ENCODE data around the gene ABHD3. TPM values are rescaled to one million over a fixed set of nuclear protein-coding genes. Genes with fewer than 3 reads are reported as not detected.
A peak's percentile ranks its signal among the peaks of the same experiment; 100 is the strongest.

ABHD3 gene
- total and polyA plus RNA-seq, 2 of the 8 experiments (the other 6 are each of a cell fraction or from before 2014, with no cell fraction given): 8.4 to 12.1 TPM

DNA sequence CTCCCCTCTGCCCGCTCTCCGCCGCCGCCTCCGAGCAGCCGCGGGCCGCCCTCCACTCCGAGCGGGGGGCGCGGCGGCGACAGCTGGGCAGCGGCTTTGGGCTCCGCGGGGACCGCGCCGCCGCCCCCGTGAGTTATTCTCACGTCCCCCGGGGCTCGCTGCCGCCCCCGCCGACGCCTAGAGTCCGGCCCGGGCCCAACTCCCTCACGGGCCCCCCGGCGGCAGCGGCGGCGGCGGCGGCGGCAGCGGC, 36.7 kb upstream of the ABHD3 start:
- no peak overlapping the region; the same call in 1 of the 2 replicates for H3K18ac ChIP-seq (ENCODE audit: extremely low read depth, low read length)
- no peak overlapping the region for H2AFZ ChIP-seq (ENCODE audit: low read length)
- H2BK20ac ChIP-seq (ENCODE audit: low read length): no peak overlapping the region
- H3K4me3 ChIP-seq (ENCODE audit: extremely low read depth in 1 of 4, insufficient read depth in 2 of 4, low read depth in 3 of 4, low read length in 4 of 4): peak overlapping the region; percentile 83 to 94 (median 88)
- H2BK12ac ChIP-seq (ENCODE audit: low read depth, low read length): no peak overlapping the region
- ChIA-PET POLR2A (ENCODE audit: partially characterized antibody) (interaction anchor here (0.9 to 2.9 kb wide), 6 partner anchors 9 to 252 kb away, joined by 3 to 19 read pairs (median 6); partner anchors contain the start of genes ABHD3, ESCO1 and SNRPD1), CTCF (ENCODE audit: partially characterized antibody) (no interaction called here)
- H3K79me1 ChIP-seq (ENCODE audit: low read depth, low read length): no peaks in the 10 kb centered on the region
- no peak overlapping the region for H4K5ac ChIP-seq (ENCODE audit: insufficient read length, low read depth, low read length)
- H3K23me2 ChIP-seq (ENCODE audit: low read depth, low read length): peaks cover 6% of the 10 kb centered on the region; the same call in 1 of the 2 replicates
- H3K23ac ChIP-seq (ENCODE audit: insufficient read length): no peak overlapping the region
- peaks cover 15 to 48% of the 10 kb centered on the region in 2 experiments for H3K79me2 ChIP-seq (ENCODE audit: control insufficient read depth in 1 of 2, insufficient read depth in 2 of 2, low read length in 2 of 2)
- H3K4me2 ChIP-seq (ENCODE audit: insufficient read depth in 1 of 2, low read depth in 2 of 2, low read length in 2 of 2): peak overlapping the region; percentile 80 to 88; a peak in 2 of 4 replicates
- no peaks in the 10 kb centered on the region for H3K9me3 ChIP-seq (ENCODE audit: insufficient read depth in 2 of 2, low read depth in 1 of 2, low read length in 1 of 2)
- no peaks in the 10 kb centered on the region for H3K36me3 ChIP-seq (ENCODE audit: control insufficient read depth in 2 of 4, insufficient read depth in 4 of 4, low read length in 3 of 4)
- no peak overlapping the region for H2BK5ac ChIP-seq (ENCODE audit: low read depth, low read length)
- H2BK120ac ChIP-seq (replicated peaks; ENCODE audit: low read depth, low read length): no peak overlapping the region
- H3K9ac ChIP-seq (replicated peaks in 1 of 4; ENCODE audit: extremely low read depth in 1 of 4, low read depth in 3 of 4, low read length in 3 of 4): peak overlapping the region in 2 of 4 experiments; percentile 87 to 91; a peak in 3 of 7 replicates
- DNase-seq (ENCODE audit: low read depth in 1 of 2, low spot score in 2 of 2) (no peak), FAIRE-seq (no peak)
- no peak overlapping the region for H3K4ac ChIP-seq (replicated peaks; ENCODE audit: insufficient read length, low read depth, low read length)
- no peak overlapping the region for H3K14ac ChIP-seq (ENCODE audit: insufficient read length)
- WGBS, 2 experiments (ENCODE audit: extremely low coverage in 1 of 2, insufficient coverage in 1 of 2, insufficient read length in 1 of 2, insufficient replicate concordance in 2 of 2, low coverage in 1 of 2, low lambda C conversion rate in 2 of 2, missing lambda C conversion rate in 1 of 2): 0% methylated on average over 9 of the region's 41 CpGs; no CpG with 5 or more reads in 1 of the 2 experiments
- 0 out of 2 replicates have a peak overlapping the region, but pooled peaks have one; percentile 91 for H3K27ac ChIP-seq (ENCODE audit: low read depth, low read length)
- H4K8ac ChIP-seq (ENCODE audit: extremely low read depth, insufficient read depth, low read length): no peak overlapping the region
- H3K56ac ChIP-seq (replicated peaks; ENCODE audit: insufficient read length, low read depth, low read length): no peak overlapping the region
- H3K4me1 ChIP-seq (replicated peaks in 1 of 4; ENCODE audit: control insufficient read depth in 3 of 4, insufficient read depth in 4 of 4, low read length in 3 of 4): peaks cover 0 to 6% (median 4%) of the 10 kb centered on the region in 4 experiments; a peak in 4 of 7 replicates
- H3K27me3 ChIP-seq (replicated peaks in 1 of 4; ENCODE audit: control insufficient read depth in 3 of 4, extremely low read depth in 1 of 4, insufficient read depth in 3 of 4, low read length in 3 of 4): no peaks in the 10 kb centered on the region
- no peak overlapping the region for H2AK5ac ChIP-seq (ENCODE audit: low read depth, low read length)
- H4K20me1 ChIP-seq (replicated peaks in 1 of 2; ENCODE audit: control insufficient read depth in 1 of 2, insufficient read depth in 2 of 2, low read length in 2 of 2): peaks cover 15 to 21% of the 10 kb centered on the region in 2 experiments
- no peak overlapping the region for H4K91ac ChIP-seq (replicated peaks; ENCODE audit: insufficient read length, low read length)
- H2BK15ac ChIP-seq (ENCODE audit: low read length): no peak overlapping the region
- no peak for TF ChIP-seq BCL11A (IDR thresholded peaks at IDR 0.05; ENCODE audit: low read depth in 2 of 2, low read length in 2 of 2)
- TF ChIP-seq NRF1 (IDR thresholded peaks at IDR 0.05; ENCODE audit: low read depth, low read length): no peak
- TF ChIP-seq RAD21 (IDR thresholded peaks at IDR 0.05 in 1 of 2, conservative IDR thresholded peaks at IDR 0.05 in 1 of 2; ENCODE audit: low read depth in 2 of 2, low read length in 2 of 2): no peak
- TF ChIP-seq FOSL1 (IDR thresholded peaks at IDR 0.05; ENCODE audit: insufficient read depth, low read depth, low read length): no peak
- TF ChIP-seq NANOG (IDR thresholded peaks at IDR 0.05; ENCODE audit: insufficient read depth, low read depth, low read length, poor library complexity, severe bottlenecking): no peak
- TF ChIP-seq ASH2L (IDR thresholded peaks at IDR 0.05; ENCODE audit: low read length): no peak
- no peak for TF ChIP-seq TBP (IDR thresholded peaks at IDR 0.05; ENCODE audit: low read depth, low read length)
- no peak for TF ChIP-seq SAP30 (IDR thresholded peaks at IDR 0.05; ENCODE audit: insufficient read depth, insufficient replicate concordance, low read length)
- no peak for TF ChIP-seq RXRA (IDR thresholded peaks at IDR 0.05; ENCODE audit: insufficient read depth, low read depth, low read length)
- TF ChIP-seq SP1 (IDR thresholded peaks at IDR 0.05; ENCODE audit: low read depth, low read length): no peak
- TF ChIP-seq JUN (IDR thresholded peaks at IDR 0.05; ENCODE audit: low read depth, low read length): no peak
- TF ChIP-seq HDAC6 (IDR thresholded peaks at IDR 0.05; ENCODE audit: low read depth, low read length): no peak
- no peak for TF ChIP-seq JUND (IDR thresholded peaks at IDR 0.05; ENCODE audit: low read length)
- TF ChIP-seq SIX5 (IDR thresholded peaks at IDR 0.05; ENCODE audit: low read depth, low read length): no peak
- peak; percentile 7; the same call in 1 of the 2 replicates for TF ChIP-seq EGR1 (IDR thresholded peaks at IDR 0.05; ENCODE audit: borderline replicate concordance, low read depth, low read length)

Data from H1 (cell line).